ENCODE measurements around the gene C1orf35.

The C1orf35 gene

DNA sequence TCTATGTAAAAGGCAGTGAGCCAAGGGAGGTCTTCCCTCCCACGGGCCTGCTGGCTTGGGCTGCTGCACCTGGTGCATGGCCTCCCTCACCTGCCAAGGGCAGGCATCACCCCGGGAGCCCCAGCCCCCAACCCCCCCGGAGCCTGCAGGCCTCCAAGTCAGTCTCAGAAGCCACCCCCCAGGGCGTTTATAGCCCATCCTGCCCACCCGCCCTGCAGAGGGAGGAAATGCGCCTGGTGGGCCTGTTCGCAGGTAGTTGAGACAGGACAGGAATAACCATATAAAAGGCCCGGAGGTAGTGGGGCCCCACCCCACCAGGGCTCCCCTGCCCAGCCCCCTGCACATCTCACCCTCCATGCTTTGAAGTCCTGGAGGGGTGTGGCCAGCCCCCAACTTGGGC lies 38.8 kb downstream of the C1orf35 start:
- no peak for DNase-seq (ENCODE audit: low spot score)
- no peak for FAIRE-seq

DNA sequence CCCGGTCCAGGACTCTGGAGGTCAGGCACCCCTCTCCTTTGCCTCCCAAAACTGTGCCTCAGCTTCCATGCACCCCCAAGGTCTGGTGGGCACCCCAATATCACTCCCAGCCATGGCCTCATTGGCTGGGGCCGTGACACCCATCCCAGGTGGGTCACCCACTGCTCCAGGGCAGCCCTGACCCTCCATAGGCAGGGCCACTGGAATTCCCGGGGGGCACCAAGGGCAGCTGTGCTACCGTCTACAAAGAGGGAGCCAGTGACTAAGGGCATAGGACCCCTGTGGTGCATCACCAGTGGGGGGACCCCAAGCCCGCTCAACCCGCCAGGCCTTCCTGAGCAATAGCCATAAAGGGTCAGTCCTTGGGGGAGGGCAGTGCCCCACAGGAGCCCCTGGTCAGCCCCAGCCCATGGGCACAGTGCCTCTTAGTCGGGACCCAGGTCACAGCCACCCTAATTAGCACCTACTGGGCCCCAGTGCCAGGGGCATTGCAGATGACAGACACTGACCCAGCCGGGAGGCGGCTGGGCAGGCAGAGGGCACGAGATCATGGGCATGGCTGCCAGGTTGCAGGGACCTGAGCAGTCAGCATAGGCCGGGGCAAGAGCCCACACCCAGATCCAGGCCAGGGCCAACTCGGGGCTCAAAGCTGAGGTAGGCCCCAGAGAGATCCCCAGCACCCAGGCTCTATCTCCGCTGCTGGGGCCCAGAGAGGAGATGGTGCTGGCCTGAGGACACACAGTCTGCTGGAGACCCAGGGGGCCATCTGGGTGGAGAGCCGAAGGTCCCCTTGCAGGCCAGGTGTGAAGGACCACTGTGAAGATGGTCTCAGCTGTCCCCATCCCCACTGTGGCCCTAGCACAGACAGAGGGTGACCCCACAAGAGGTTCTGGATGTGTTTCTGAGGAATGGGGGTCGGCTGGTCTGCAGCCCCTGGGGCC lies 39.6 kb downstream of the C1orf35 start:
- no peak for DNase-seq (ENCODE audit: low spot score)
- FAIRE-seq = no peak

DNA sequence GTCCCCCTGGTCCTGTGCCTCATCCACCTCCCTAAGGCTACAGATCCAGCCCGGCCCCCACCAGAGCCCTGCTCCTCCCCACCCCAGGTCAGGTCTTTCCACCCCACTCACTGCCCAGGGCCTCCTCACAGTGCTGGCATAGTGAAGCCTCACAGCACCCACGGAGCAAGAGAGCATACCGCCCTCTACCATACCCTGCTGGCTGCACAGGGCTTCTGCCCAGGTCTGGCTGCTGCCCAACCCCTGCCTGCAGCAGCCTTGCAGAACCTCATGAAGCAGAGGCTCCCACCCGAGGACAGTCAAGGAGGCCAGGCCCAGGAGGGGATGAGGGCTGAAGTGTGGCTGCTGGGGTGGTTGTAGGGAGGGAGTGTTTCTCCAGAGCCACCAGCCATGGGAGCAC lies 40.3 kb downstream of the C1orf35 start:
- no peak for FAIRE-seq
- no peak for DNase-seq (ENCODE audit: low spot score)

DNA sequence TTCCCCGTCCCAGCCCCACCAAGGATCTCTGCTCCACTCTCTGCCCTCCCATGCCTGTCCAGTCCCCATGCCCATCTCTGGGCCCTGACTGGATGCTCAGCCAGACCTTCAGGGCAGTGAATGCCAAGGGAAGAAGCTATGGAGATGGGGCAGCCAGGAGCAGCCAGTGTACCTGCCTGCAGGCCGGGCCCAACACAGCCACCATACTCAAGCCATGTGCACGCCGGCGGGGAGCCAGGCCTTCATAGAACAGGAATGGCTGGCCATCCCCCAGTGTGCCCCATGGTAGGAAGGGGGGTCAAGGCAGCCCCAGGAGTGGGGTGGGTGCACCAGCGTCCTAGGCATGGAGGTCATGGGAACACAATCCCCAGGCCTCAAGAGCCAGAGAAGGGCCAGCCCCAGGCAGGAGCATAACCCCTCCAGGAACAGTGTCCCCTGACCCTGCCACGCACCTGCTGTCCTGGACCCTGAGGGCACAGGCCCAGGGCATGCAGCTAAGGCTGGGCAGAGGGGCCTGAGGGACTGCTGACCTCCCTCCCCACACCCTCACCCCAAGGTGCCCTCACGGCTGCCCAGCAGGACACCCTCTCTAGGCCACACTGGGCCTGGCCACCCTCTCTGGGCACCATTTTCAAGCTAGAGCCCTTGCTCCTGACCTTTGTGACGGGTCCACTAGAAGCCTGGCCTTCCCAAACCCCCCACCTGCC lies 40.9 kb downstream of the C1orf35 start:
- FAIRE-seq (no peak), DNase-seq (ENCODE audit: low spot score) (no peak)

DNA sequence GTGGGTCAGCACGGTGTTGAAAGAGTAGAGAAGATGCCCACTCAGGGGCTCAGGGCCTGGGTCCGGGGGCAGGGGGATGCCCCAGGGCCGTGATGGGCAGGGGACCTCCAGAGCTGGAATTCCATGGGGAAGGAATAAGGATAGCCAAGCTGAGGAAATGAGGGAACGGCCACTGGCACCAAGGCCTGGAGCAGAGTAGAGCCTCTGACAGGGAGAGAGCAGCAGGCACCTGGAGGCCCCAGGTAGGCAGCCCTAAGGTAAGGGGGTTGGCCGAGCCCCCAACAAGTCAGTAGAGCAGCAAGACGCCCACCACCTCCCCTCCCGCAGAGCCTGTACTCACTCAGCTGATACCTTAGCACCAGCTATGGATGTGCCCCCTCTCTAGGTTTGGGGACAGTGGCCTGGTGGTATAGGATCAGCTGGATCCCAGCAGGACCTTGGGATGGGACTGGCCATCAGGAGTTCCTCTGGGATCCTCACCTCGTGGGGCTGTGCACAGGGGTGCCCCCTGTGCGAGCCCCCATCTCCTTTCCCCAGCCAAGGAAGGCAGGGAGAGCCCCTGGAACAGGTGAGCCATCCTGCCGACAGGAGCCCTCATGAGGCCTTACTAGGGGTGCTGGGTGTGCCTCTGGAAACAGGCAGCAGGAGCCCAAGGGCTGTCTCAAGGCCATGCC lies 41.6 kb downstream of the C1orf35 start:
- FAIRE-seq (no peak), DNase-seq (ENCODE audit: low spot score) (no peak)

DNA sequence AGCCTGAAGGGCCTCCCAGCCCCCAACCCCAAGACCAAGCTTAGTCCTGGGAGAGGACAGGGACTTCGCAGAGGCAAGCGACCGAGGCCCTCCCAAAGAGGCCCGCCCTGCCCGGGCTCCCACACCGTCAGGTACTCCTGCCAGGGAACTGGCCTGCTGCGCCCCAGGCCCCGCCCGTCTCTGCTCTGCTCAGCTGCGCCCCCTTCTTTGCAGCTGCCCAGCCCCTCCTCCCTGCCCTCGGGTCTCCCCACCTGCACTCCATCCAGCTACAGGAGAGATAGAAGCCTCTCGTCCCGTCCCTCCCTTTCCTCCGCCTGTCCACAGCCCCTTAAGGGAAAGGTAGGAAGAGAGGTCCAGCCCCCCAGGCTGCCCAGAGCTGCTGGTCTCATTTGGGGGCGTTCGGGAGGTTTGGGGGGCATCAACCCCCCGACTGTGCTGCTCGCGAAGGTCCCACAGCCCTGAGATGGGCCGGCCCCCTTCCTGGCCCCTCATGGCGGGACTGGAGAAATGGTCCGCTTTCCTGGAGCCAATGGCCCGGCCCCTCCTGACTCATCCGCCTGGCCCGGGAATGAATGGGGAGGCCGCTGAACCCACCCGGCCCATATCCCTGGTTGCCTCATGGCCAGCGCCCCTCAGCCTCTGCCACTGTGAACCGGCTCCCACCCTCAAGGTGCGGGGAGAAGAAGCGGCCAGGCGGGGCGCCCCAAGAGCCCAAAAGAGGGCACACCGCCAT lies 42.5 kb downstream of the C1orf35 start:
- FAIRE-seq (no peak), DNase-seq (ENCODE audit: low spot score) (no peak)

DNA sequence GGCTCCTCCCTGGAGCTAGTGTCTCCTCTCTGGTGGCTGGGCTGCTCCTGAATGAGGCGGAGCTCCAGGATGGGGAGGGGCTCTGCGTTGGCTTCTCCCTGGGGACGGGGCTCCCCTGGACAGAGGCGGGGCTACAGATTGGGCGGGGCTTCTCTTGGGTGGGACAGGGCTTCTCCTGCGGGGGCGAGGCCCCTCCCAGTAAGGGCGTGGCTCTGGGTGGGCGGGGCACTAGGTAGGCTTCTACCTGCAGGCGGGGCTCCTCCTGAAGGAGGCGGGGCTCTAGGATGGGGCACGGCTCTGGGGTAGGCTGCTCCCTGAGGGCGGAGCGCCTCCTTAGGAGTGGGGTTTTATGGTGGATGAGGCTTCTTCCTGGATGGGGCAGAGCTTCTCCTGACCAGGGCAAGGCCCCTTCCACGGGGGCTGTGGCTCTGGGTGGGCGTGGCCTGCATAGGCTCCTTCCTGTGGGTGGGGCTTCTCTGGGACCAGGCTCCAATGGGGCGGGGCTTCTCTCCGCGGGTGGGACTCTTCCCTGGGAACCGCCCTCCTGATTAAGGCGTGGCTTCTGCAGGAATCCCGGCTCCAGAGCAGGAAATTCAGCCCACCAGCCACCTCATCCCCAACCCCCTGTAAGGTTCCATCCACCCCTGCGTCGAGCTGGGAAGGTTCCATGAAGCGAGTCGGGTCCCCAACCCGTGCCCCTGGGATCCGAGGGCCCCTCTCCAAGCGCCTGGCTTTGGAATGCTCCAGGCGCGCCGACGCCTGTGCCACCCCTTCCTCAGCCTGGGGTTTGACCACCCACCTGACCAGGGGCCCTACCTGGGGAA lies 43.3 kb downstream of the C1orf35 start:
- DNase-seq (ENCODE audit: low spot score) = no peak

DNA sequence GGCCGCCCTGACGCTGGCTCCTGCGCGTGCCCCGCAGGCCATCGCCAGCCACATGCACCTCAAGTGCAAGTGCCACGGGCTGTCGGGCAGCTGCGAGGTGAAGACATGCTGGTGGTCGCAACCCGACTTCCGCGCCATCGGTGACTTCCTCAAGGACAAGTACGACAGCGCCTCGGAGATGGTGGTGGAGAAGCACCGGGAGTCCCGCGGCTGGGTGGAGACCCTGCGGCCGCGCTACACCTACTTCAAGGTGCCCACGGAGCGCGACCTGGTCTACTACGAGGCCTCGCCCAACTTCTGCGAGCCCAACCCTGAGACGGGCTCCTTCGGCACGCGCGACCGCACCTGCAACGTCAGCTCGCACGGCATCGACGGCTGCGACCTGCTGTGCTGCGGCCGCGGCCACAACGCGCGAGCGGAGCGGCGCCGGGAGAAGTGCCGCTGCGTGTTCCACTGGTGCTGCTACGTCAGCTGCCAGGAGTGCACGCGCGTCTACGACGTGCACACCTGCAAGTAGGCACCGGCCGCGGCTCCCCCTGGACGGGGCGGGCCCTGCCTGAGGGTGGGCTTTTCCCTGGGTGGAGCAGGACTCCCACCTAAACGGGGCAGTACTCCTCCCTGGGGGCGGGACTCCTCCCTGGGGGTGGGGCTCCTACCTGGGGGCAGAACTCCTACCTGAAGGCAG lies 44.0 kb downstream of the C1orf35 start:
- FAIRE-seq (no peak), DNase-seq (ENCODE audit: low spot score) (no peak)

More for the DNA sequence above, 43.3 kb downstream of the C1orf35 start:
- FAIRE-seq = no peak

DNA sequence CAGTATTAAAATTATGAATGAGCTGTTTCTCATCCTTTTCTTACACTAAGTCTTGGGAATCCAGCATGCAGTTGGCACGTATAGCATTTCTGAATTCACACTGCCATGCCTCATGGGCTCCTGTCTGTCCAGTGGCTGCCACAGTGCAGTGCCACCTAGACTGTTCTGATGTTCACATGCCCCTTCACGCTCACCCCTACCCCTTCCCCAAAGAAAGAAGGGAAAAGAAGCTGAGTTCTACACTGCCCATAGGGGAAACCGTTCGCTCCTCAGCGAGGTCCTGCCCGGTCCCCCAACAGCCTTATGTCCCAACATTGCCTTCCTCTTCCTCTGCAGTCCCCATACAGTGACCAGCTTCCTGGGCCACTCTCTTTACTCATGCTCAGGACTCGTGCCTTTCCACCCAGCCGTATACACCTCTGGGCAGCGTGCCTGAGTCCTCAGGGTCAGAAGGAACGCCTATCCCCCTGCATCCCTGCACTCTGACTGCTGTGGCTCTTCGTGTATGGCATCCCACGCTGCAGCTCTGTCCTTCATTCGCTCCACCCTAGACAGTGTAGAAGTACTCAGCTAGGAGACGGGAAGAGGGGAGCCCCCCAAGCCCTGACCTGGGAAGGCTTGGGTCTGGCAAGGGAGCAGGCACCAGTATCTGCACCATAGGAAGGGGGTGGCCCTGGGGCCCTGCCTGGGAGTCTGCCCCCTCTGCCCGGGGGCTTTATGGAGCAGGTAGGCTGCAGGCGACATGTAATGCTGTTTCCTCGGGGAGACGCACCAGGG lies 44.8 kb downstream of the C1orf35 start:
- no peak for FAIRE-seq
- DNase-seq (ENCODE audit: low spot score) = no peak
